IMR-90 (cell line): ENCODE results near the gene TCF7L1. TPM values are rescaled to one million over a fixed set of nuclear protein-coding genes. Genes with fewer than 3 reads are reported as not detected.

Experiments used
- ATAC-seq: fragments of 200-7000 bp; cut with Tn5 transposase; 2 replicates; pipeline ENCODE4 v1.9.1; 2020; ENCODE audit warnings: low read depth, mild to moderate bottlenecking, moderate library complexity
- BruUV-seq: library from RNA; stranded (reverse); fragments of 400-500 nt; replicated peaks from 2 replicates; lab custom pipeline; 2021; lab: Mats Ljungman, UMichigan
- CTCF ChIA-PET: fragments of 300-600 bp; formaldehyde crosslinking; extraction: SDS; loops from one replicate; lab custom pipeline; 2021; ENCODE audit warnings: antibody characterized with exemption; lab: Yijun Ruan, JAX
- POLR2A ChIA-PET: fragments of 300-600 bp; sonication (Branson Sonifier 250); formaldehyde crosslinking; loops from one replicate; lab custom pipeline; 2022; ENCODE audit warnings: antibody characterized with exemption; ENCODE audit not compliant: unreplicated experiment; lab: Charles Lee
- DNase-seq: peaks from one replicate; pipeline ENCODE4 v3.0.0; 2013
- H2AFZ ChIP-seq: replicated peaks from 2 replicates; pipeline ENCODE3; 2013; ENCODE audit warnings: low read length, mild to moderate bottlenecking; ENCODE audit not compliant: poor library complexity
- H2AK5ac ChIP-seq: 2 replicates; pipeline ENCODE4 v1.6.1; 2013; ENCODE audit warnings: low read depth, low read length, inconsistent platforms
- H2AK9ac ChIP-seq: replicated peaks from 2 replicates; pipeline ENCODE3; 2013; ENCODE audit warnings: mild to moderate bottlenecking, low read depth, low read length, moderate library complexity; ENCODE audit not compliant: poor library complexity
- H2BK120ac ChIP-seq: 2 replicates; pipeline ENCODE4 v1.6.1; 2013; ENCODE audit warnings: low read depth, low read length, inconsistent platforms
- H2BK15ac ChIP-seq: 3 replicates; pipeline ENCODE4 v1.6.1; 2013; ENCODE audit warnings: low read depth, low read length, inconsistent platforms
- H2BK20ac ChIP-seq: 2 replicates; pipeline ENCODE4 v1.6.1; 2013; ENCODE audit warnings: low read depth, mild to moderate bottlenecking, inconsistent platforms, low read length, moderate library complexity
- H2BK5ac ChIP-seq: 2 replicates; pipeline ENCODE4 v1.6.1; 2013; ENCODE audit warnings: mild to moderate bottlenecking, low read depth, low read length, inconsistent platforms; ENCODE audit not compliant: poor library complexity, severe bottlenecking
- H3K14ac ChIP-seq: replicated peaks from 2 replicates; pipeline ENCODE4 v1.6.1; 2013; ENCODE audit warnings: low read depth, low read length, inconsistent platforms
- H3K18ac ChIP-seq: 2 replicates; pipeline ENCODE4 v1.6.1; 2013; ENCODE audit warnings: low read depth, low read length, control low read depth
- H3K23ac ChIP-seq: 2 replicates; pipeline ENCODE4 v1.6.1; 2013; ENCODE audit warnings: low read depth, low read length, inconsistent platforms
- H3K27ac ChIP-seq: 2 replicates; pipeline ENCODE4 v1.5.1; 2013; ENCODE audit warnings: mild to moderate bottlenecking, control low read depth, low read length; ENCODE audit not compliant: insufficient read depth
- H3K27me3 ChIP-seq: 2 replicates; pipeline ENCODE4 v1.6.1; 2013; ENCODE audit warnings: low read length; ENCODE audit not compliant: control insufficient read depth, insufficient read depth
- H3K36me3 ChIP-seq: 2 replicates; pipeline ENCODE4 v1.6.1; 2013; ENCODE audit warnings: low read length, mixed read lengths; ENCODE audit not compliant: control insufficient read depth, insufficient read depth
- H3K4ac ChIP-seq: 2 replicates; pipeline ENCODE4 v1.6.1; 2013; ENCODE audit warnings: low read depth, low read length, inconsistent platforms
- H3K4me1 ChIP-seq: 2 replicates; pipeline ENCODE4 v1.6.1; 2013; ENCODE audit warnings: low read length, mixed read lengths; ENCODE audit not compliant: control insufficient read depth, insufficient read depth
- H3K4me2 ChIP-seq: 2 replicates; pipeline ENCODE4 v1.6.1; 2013; ENCODE audit warnings: low read depth, mild to moderate bottlenecking, control low read depth, low read length, moderate library complexity
- H3K4me3 ChIP-seq: 2 replicates; pipeline ENCODE4 v1.5.1; 2013; ENCODE audit warnings: low read depth, mild to moderate bottlenecking, control low read depth, low read length, moderate library complexity; ENCODE audit not compliant: insufficient read depth
- H3K56ac ChIP-seq: 2 replicates; pipeline ENCODE4 v1.6.1; 2013; ENCODE audit warnings: low read length, inconsistent platforms; ENCODE audit not compliant: insufficient read depth; ENCODE audit errors: extremely low read depth
- H3K79me1 ChIP-seq, 2 experiments: 2 replicates each; pipeline ENCODE4 v1.6.1; 2013; ENCODE audit warnings: low read length in 2 of 2, inconsistent platforms in 1 of 2, low read depth in 1 of 2
- H3K9ac ChIP-seq: 2 replicates; pipeline ENCODE4 v1.6.1; 2013; ENCODE audit warnings: low read depth, low read length, control low read depth
- H3K9me1 ChIP-seq: 2 replicates; pipeline ENCODE4 v1.6.1; 2013; ENCODE audit warnings: low read length, inconsistent platforms; ENCODE audit not compliant: insufficient read depth
- H3K9me3 ChIP-seq: 2 replicates; pipeline ENCODE4 v1.6.1; 2013; ENCODE audit warnings: low read length; ENCODE audit not compliant: control insufficient read depth, insufficient read depth
- H4K20me1 ChIP-seq: 2 replicates; pipeline ENCODE4 v1.6.1; 2013; ENCODE audit warnings: low read length, inconsistent platforms; ENCODE audit not compliant: insufficient read depth
- H4K5ac ChIP-seq: 2 replicates; pipeline ENCODE4 v1.6.1; 2013; ENCODE audit warnings: mild to moderate bottlenecking, low read depth, low read length, control low read depth
- H4K8ac ChIP-seq, 2 experiments: 2 replicates each; pipeline ENCODE4 v1.6.1; 2013; ENCODE audit warnings: low read depth in 2 of 2, low read length in 2 of 2, control low read depth in 1 of 2, inconsistent platforms in 1 of 2
- H4K91ac ChIP-seq: 2 replicates; pipeline ENCODE4 v1.6.1; 2013; ENCODE audit warnings: low read depth, low read length, inconsistent platforms; ENCODE audit not compliant: insufficient read depth
- CEBPB ChIP-seq: IDR thresholded peaks from 2 replicates; pipeline ENCODE4 v1.6.1; 2012; ENCODE audit warnings: low read depth, low read length, improper control_type of control experiment
- RFX5 ChIP-seq: IDR thresholded peaks from 2 replicates; pipeline ENCODE4 v1.8.0; 2012; ENCODE audit warnings: low read depth, mild to moderate bottlenecking, low read length, moderate library complexity
- WGBS, 2 experiments: methylation state at CpG; one replicate each; pipeline versions ENCODE4 v1.1.5 to v1.1.7; 2013; ENCODE audit warnings: missing lambda C conversion rate in 2 of 2; ENCODE audit not compliant: insufficient read length in 1 of 2; ENCODE audit errors: extremely low coverage in 2 of 2; 5-methylcytosine and 5-hydroxymethylcytosine counted together
- dilution Hi-C: fragments of 300-500 bp; cut with HindIII; formaldehyde crosslinking; loops from one replicate; pipeline ENCODE4 v1.14.3; 2018; ENCODE audit warnings: low sequenced_read_pairs; ENCODE audit not compliant: unreplicated experiment
- in situ Hi-C: fragments of 300-500 bp; cut with MboI; formaldehyde crosslinking; loops from 3 replicates; pipeline ENCODE4 v1.14.3; 2019; ENCODE audit warnings: low sequenced_read_pairs, inconsistent platforms, mixed read lengths
- intact Hi-C: fragments of 100-400 bp; cut with micrococcal nuclease; formaldehyde crosslinking; loops from 2 replicates; pipeline ENCODE4 v1.10.0; 2022
- polyA plus RNA-seq, 3 experiments: library from polyadenylated mRNA; depleted of rRNA; stranded (reverse); fragments of >200 nt; gene quantifications; 2 replicates each; pipeline ENCODE4 v1.2.3, GENCODE V29; 2012; ENCODE audit warnings: low replicate concordance in 1 of 3
- total RNA-seq: library from RNA; depleted of rRNA; stranded (reverse); fragments of >200 nt; gene quantifications from 2 replicates; pipeline ENCODE4 v1.2.3, GENCODE V29; 2012

TCF7L1 gene
- total and polyA plus RNA-seq, 2 of the 4 experiments (the other 2 are of a cell fraction): 0.72 to 11.1 TPM

- BruUV-seq: no TSS peak
- Histone ChIP-seq H2BK120ac (no peak overlapping the region), H4K8ac (no peak overlapping the region), H2AK9ac (no peak overlapping the region), H3K4ac (no peak overlapping the region), H3K4me2 (no peak overlapping the region), H3K4me3 (no peak overlapping the region), H3K14ac (no peak overlapping the region; the same call in 1 of the 2 replicates), H3K23ac (no peak overlapping the region), H3K27ac (no peak overlapping the region), H3K9me1 (peaks cover 13% of the 10 kb centered on the region; the same call in 1 of the 2 replicates), H2BK15ac (no peak overlapping the region), H2AK5ac (no peak overlapping the region), H4K5ac (no peak overlapping the region), H3K9ac (no peak overlapping the region), H3K36me3 (peaks cover 3% of the 10 kb centered on the region; the same call in 1 of the 2 replicates), H3K56ac (no peak overlapping the region), H3K4me1 (no peaks in the 10 kb centered on the region), H4K20me1 (peaks cover 25% of the 10 kb centered on the region), H3K9me3 (no peaks in the 10 kb centered on the region), H2BK20ac (no peak overlapping the region), H3K79me1 (peaks cover 27 to 64% of the 10 kb centered on the region in 2 experiments), H2BK5ac (no peak overlapping the region), H2AFZ (no peak overlapping the region), H3K18ac (no peak overlapping the region), H3K27me3 (no peaks in the 10 kb centered on the region), H4K91ac (no peak overlapping the region)
- 90% methylated on average over 2 of the region's 10 CpGs; no CpG with 5 or more reads in 1 of the 2 experiments for WGBS, 2 experiments
- in situ Hi-C loops: no loop called here
- CTCF ChIA-PET: interaction anchor here (1.7 kb wide), 1 partner anchor 10 kb away, joined by 5 read pairs; no protein-coding TSS in a partner anchor
- POLR2A ChIA-PET: no interaction called here
- TF ChIP-seq RFX5 (no peak), CEBPB (no peak)
- intact Hi-C loops: no loop called here
- dilution Hi-C loops: no loop called here
- DNase-seq (no peak), ATAC-seq (no peak)
Measured at GRCh38 chr2:85230679-85231467, 97.7 kb downstream of the TCF7L1 start.
